K562 (cell line): Measurements from ENCODE around the gene ENC1. TPM values are rescaled to one million over a fixed set of nuclear protein-coding genes. Genes with fewer than 3 reads are reported as not detected.

Source experiments
- ATAC-seq: fragments of 200-7000 bp; cut with Tn5 transposase; 3 replicates; pipeline ENCODE4 v1.9.1; 2020; ENCODE audit warnings: moderate library complexity
- BruUV-seq: library from RNA; stranded (reverse); fragments of 400-500 nt; replicated peaks from 2 replicates; lab custom pipeline; 2021; lab: Mats Ljungman, UMichigan
- CTCF ChIA-PET: fragments of 300-600 bp; formaldehyde crosslinking; extraction: SDS; loops from one replicate; lab custom pipeline; 2021; ENCODE audit warnings: low intra/inter-chr PET ratio; lab: Yijun Ruan, JAX
- POLR2A ChIA-PET: fragments of 300-600, 350-650 bp; sonication (Branson Sonifier 250); formaldehyde crosslinking; extraction: SDS; loops from one replicate; lab custom pipeline; 2021; ENCODE audit warnings: antibody characterized with exemption, inconsistent platforms; lab: Yijun Ruan, JAX
- DNase-seq, 4 experiments: peaks; one replicate each; pipeline versions ENCODE4 v3.0.0 to v3.0.0-alpha.2; 2011 to 2018; ENCODE audit warnings: low spot score in 3 of 4, mixed read lengths in 3 of 4; ENCODE audit errors: extremely low read depth in 1 of 4
- FAIRE-seq: peaks from 2 replicates; lab custom pipeline; 2011; peaks lifted over from hg19 to GRCh38; lab: Jason Lieb, UNC
- H2AFZ ChIP-seq: 2 replicates; pipeline ENCODE4 v1.6.0; 2011; ENCODE audit warnings: low read depth, low read length, control low read depth, inconsistent platforms
- H3K27ac ChIP-seq: fragments of 200-600 bp; 3 replicates; pipeline ENCODE4 v1.8.0; 2011; ENCODE audit warnings: low read depth, mild to moderate bottlenecking, control low read depth, inconsistent platforms, low read length, moderate library complexity, mixed read lengths; ENCODE audit errors: extremely low read depth
- H3K27me3 ChIP-seq, 2 experiments: fragments of 300-600 bp in 1 of 2; 2 replicates in 1 of 2; 3 replicates in 1 of 2; pipeline versions ENCODE4 v1.6.0 to v1.8.0; 2011; ENCODE audit warnings: inconsistent platforms in 2 of 2, low read length in 2 of 2, mild to moderate bottlenecking in 1 of 2, mixed read lengths in 1 of 2, moderate library complexity in 1 of 2; ENCODE audit not compliant: control insufficient read depth in 2 of 2, insufficient read depth in 2 of 2
- H3K36me3 ChIP-seq: fragments of 300-600 bp; 3 replicates; pipeline ENCODE4 v1.8.0; 2011; ENCODE audit warnings: mild to moderate bottlenecking, low read length, inconsistent platforms; ENCODE audit not compliant: control insufficient read depth, insufficient read depth
- H3K4me1 ChIP-seq, 2 experiments: fragments of 200-600 bp in 1 of 2; replicated peaks in 1 of 2; 2 replicates in 1 of 2; 3 replicates in 1 of 2; pipeline versions ENCODE4 v1.5.1 to v1.8.0; 2011; ENCODE audit warnings: inconsistent platforms in 2 of 2, low read length in 2 of 2, mild to moderate bottlenecking in 1 of 2, mixed read lengths in 1 of 2, moderate library complexity in 1 of 2; ENCODE audit not compliant: control insufficient read depth in 2 of 2, insufficient read depth in 2 of 2
- H3K4me2 ChIP-seq: 2 replicates; pipeline ENCODE4 v1.6.1; 2011; ENCODE audit warnings: low read length, control low read depth, inconsistent platforms, mixed read lengths; ENCODE audit not compliant: insufficient read depth
- H3K4me3 ChIP-seq: fragments of 200-600 bp; sonication (generic), shearing (Covaris generic); 2 replicates; pipeline ENCODE4 v1.5.1; 2016; ENCODE audit warnings: control low read depth, inconsistent platforms
- H3K79me2 ChIP-seq: fragments of 200-600 bp; 3 replicates; pipeline ENCODE4 v1.8.0; 2011; ENCODE audit warnings: low read length, inconsistent platforms; ENCODE audit not compliant: control insufficient read depth, insufficient read depth
- H3K9ac ChIP-seq, 2 experiments: 2 replicates each; pipeline versions ENCODE4 v1.6.0 to v1.6.1; 2011; ENCODE audit warnings: low read depth in 2 of 2, low read length in 2 of 2, control low read depth in 1 of 2, inconsistent platforms in 1 of 2, mild to moderate bottlenecking in 1 of 2, mixed read lengths in 1 of 2; ENCODE audit not compliant: insufficient read depth in 1 of 2
- H3K9me1 ChIP-seq: one replicate; pipeline ENCODE4 v1.6.0; 2011; ENCODE audit warnings: inconsistent platforms, mild to moderate bottlenecking, low read length, moderate library complexity; ENCODE audit not compliant: control insufficient read depth, insufficient read depth
- H3K9me3 ChIP-seq: replicated peaks from 2 replicates; pipeline ENCODE4 v1.5.1; 2011; ENCODE audit warnings: low read depth, low read length, inconsistent platforms; ENCODE audit not compliant: control insufficient read depth, insufficient read depth
- H4K20me1 ChIP-seq: replicated peaks from 2 replicates; pipeline ENCODE4 v1.6.1; 2011; ENCODE audit warnings: low read length, inconsistent platforms, mixed read lengths; ENCODE audit not compliant: control insufficient read depth, insufficient read depth
- KLF1 ChIP-seq: fragments of 450-650 bp; IDR thresholded peaks from 2 replicates; pipeline ENCODE4 v1.6.1; 2016; ENCODE audit warnings: missing genetic modification characterization, missing compliant biosample characterization
- RBM25 ChIP-seq: fragments of 200-400 bp; formaldehyde crosslinking; IDR thresholded peaks from 2 replicates; pipeline ENCODE4 v1.6.1; 2018; ENCODE audit warnings: low read length, low read depth, moderate library complexity; ENCODE audit not compliant: severe bottlenecking
- TAL1 ChIP-seq: fragments of 450-650 bp; IDR thresholded peaks from 2 replicates; pipeline ENCODE4 v1.6.1; 2016; ENCODE audit warnings: mild to moderate bottlenecking
- ZBTB49 ChIP-seq: sonication (generic); formaldehyde crosslinking; IDR thresholded peaks from 2 replicates; pipeline ENCODE4 v1.8.0; 2022; ENCODE audit warnings: missing genetic modification reagents, mild to moderate bottlenecking, borderline replicate concordance
- ZHX1 ChIP-seq: fragments of 150-350 bp; conservative IDR thresholded peaks from 2 replicates; pipeline ENCODE4 v1.6.1; 2014; ENCODE audit warnings: low read length
- ZNF134 ChIP-seq: fragments of 250-450 bp; sonication (Bioruptor Pico); conservative IDR thresholded peaks from 2 replicates; pipeline ENCODE4 v1.4.0; 2020
- WGBS: fragments of 100-300 bp; shearing (Covaris generic); methylation state at CpG from one replicate; pipeline ENCODE4 v1.1.6; 2016; ENCODE audit warnings: low coverage, mixed read lengths; ENCODE audit not compliant: insufficient coverage; ENCODE audit errors: missing lambda C conversion rate; 5-methylcytosine and 5-hydroxymethylcytosine counted together
- in situ Hi-C: fragments of 300-500 bp; cut with MboI; formaldehyde crosslinking; loops from 4 replicates; pipeline ENCODE4 v1.15.0; 2018; ENCODE audit warnings: inconsistent platforms, mixed read lengths
- intact Hi-C: fragments of 100-400 bp; cut with micrococcal nuclease; formaldehyde crosslinking; loops from 2 replicates; pipeline ENCODE4 v1.14.2; 2022
- polyA plus RNA-seq, 8 experiments: library from polyadenylated mRNA; depleted of rRNA in 4 of 8; stranded (reverse) in 5 of 8; unstranded in 3 of 8; fragments of >200 nt; fragmentation: Nextera tagmentation in 2 of 8; fragmentation: Illumina TruSeq in 1 of 8; extraction: Ambion mirVana in 2 of 8; extraction: Trizol in 1 of 8; gene quantifications; 2 replicates each; pipeline versions ENCODE4 v1.2.1 to v1.2.3, GENCODE V29; 2011 to 2014; ENCODE audit warnings: inconsistent platforms in 1 of 8, missing spikeins in 1 of 8
- total RNA-seq, 7 experiments: library from RNA; depleted of rRNA in 6 of 7; stranded (reverse); fragments of >200 nt in 6 of 7; fragmentation: Illumina TruSeq in 2 of 7; extraction: Trizol in 2 of 7; gene quantifications; 2 replicates each; pipeline versions ENCODE4 v1.2.1 to v1.2.3, GENCODE V29; 2011 to 2021; ENCODE audit warnings: low replicate concordance in 1 of 7

The ENC1 gene
- total and polyA plus RNA-seq, 9 of the 15 experiments (the other 6 are each of a cell fraction or from before 2014, with no cell fraction given), result 0.17 to 3.2 (median 0.97) TPM

- CTCF ChIA-PET, result no interaction called here
- DNase-seq (no peak), ATAC-seq (no peak), FAIRE-seq (no peak)
- no peaks in the 10 kb centered on the region for H3K36me3 ChIP-seq
- H3K4me2 ChIP-seq, result no peak overlapping the region
- no peak for TF ChIP-seq TAL1
- no peak for TF ChIP-seq ZNF134 (CRISPR knock-in tag)
- TF ChIP-seq KLF1, result no peak
- TF ChIP-seq ZHX1, result no peak
- TF ChIP-seq ZBTB49 (CRISPR knock-in tag), result no peak
- no peak for TF ChIP-seq RBM25
- H4K20me1 ChIP-seq, result no peaks in the 10 kb centered on the region
- no peak overlapping the region for H2AFZ ChIP-seq
- no TSS peak for BruUV-seq
- intact Hi-C loops (no loop called here), in situ Hi-C loops (no loop called here)
- H3K9ac ChIP-seq, result no peak overlapping the region
- H3K4me3 ChIP-seq, result no peak overlapping the region
- 17% methylated on average over 3 of the region's 3 CpGs for WGBS
- H3K27me3 ChIP-seq, result peaks cover 2 to 24% of the 10 kb centered on the region in 2 experiments; a peak in 4 of 5 replicates
- no peaks in the 10 kb centered on the region for H3K9me3 ChIP-seq
- POLR2A ChIA-PET, result interaction anchor here (0.6 to 0.8 kb wide), 2 partner anchors 13 to 405 kb away, joined by 3 to 4 read pairs; no protein-coding TSS in a partner anchor
- peaks cover 6% of the 10 kb centered on the region in 2 experiments; a peak in 3 of 5 replicates for H3K4me1 ChIP-seq
- no peaks in the 10 kb centered on the region for H3K9me1 ChIP-seq
- H3K27ac ChIP-seq, result no peak overlapping the region
- H3K79me2 ChIP-seq, result no peaks in the 10 kb centered on the region
Measured at GRCh38 chr5:74617202-74617601, 23.3 kb downstream of the ENC1 start.
